WTC11 (cell line): Measurements from ENCODE around the gene ACTG2. TPM values are rescaled to one million over a fixed set of nuclear protein-coding genes. Genes with fewer than 3 reads are reported as not detected.

Experiments
- ESRRA ChIP-seq: sonication (generic); formaldehyde crosslinking; IDR thresholded peaks from 2 replicates; pipeline ENCODE4 v1.8.1; 2022; ENCODE audit warnings: mild to moderate bottlenecking, missing genetic modification reagents, borderline replicate concordance
- FOXJ3 ChIP-seq: sonication (generic); formaldehyde crosslinking; IDR thresholded peaks from 2 replicates; pipeline ENCODE4 v1.9.0; 2021; ENCODE audit warnings: missing genetic modification reagents, mild to moderate bottlenecking, borderline replicate concordance
- GRHL2 ChIP-seq: fragments of 250-450 bp; sonication (Bioruptor Pico); IDR thresholded peaks from 2 replicates; pipeline ENCODE4 v1.8.0; 2022; ENCODE audit warnings: mild to moderate bottlenecking, moderate library complexity; ENCODE audit not compliant: insufficient replicate concordance, severe bottlenecking
- IRF2 ChIP-seq: sonication (generic); formaldehyde crosslinking; IDR thresholded peaks from 2 replicates; pipeline ENCODE4 v1.8.0; 2022; ENCODE audit warnings: low read depth, missing genetic modification reagents, borderline replicate concordance
- MYBL2 ChIP-seq: sonication (generic); formaldehyde crosslinking; IDR thresholded peaks from 2 replicates; pipeline ENCODE4 v1.8.1; 2023; ENCODE audit warnings: mild to moderate bottlenecking, moderate library complexity, missing genetic modification reagents
- NFATC4 ChIP-seq: fragments of 250-450 bp; sonication (Bioruptor Pico); IDR thresholded peaks from 2 replicates; pipeline ENCODE4 v1.9.0; 2021; ENCODE audit warnings: mild to moderate bottlenecking
- NFYB ChIP-seq: sonication (generic); formaldehyde crosslinking; conservative IDR thresholded peaks from 2 replicates; pipeline ENCODE4 v1.8.0; 2022; ENCODE audit warnings: low read depth, missing genetic modification reagents
- NR3C1 ChIP-seq: sonication (generic); formaldehyde crosslinking; conservative IDR thresholded peaks from 2 replicates; pipeline ENCODE4 v1.8.1; 2023; ENCODE audit warnings: low read depth, mild to moderate bottlenecking, missing genetic modification reagents
- PREB ChIP-seq: sonication (generic); formaldehyde crosslinking; IDR thresholded peaks from 2 replicates; pipeline ENCODE4 v1.8.1; 2022; ENCODE audit warnings: mild to moderate bottlenecking, missing genetic modification reagents, moderate library complexity, borderline replicate concordance
- RELA ChIP-seq: sonication (generic); formaldehyde crosslinking; IDR thresholded peaks from 2 replicates; pipeline ENCODE4 v1.8.1; 2022; ENCODE audit warnings: missing genetic modification reagents, mild to moderate bottlenecking, borderline replicate concordance
- SMAD4 ChIP-seq: sonication (generic); formaldehyde crosslinking; IDR thresholded peaks from 2 replicates; pipeline ENCODE4 v1.8.0; 2022; ENCODE audit warnings: mild to moderate bottlenecking, missing genetic modification reagents
- STAT6 ChIP-seq: sonication (generic); formaldehyde crosslinking; conservative IDR thresholded peaks from 2 replicates; pipeline ENCODE4 v1.8.1; 2023; ENCODE audit warnings: mild to moderate bottlenecking, low read depth, missing genetic modification reagents, moderate library complexity
- USF1 ChIP-seq: sonication (generic); formaldehyde crosslinking; IDR thresholded peaks from 2 replicates; pipeline ENCODE4 v1.8.0; 2022; ENCODE audit warnings: mild to moderate bottlenecking, missing genetic modification reagents
- ZNF121 ChIP-seq: sonication (generic); formaldehyde crosslinking; IDR thresholded peaks from 2 replicates; pipeline ENCODE4 v1.8.0; 2023; ENCODE audit warnings: missing genetic modification reagents
- ZNF396 ChIP-seq: fragments of 250-450 bp; sonication (Bioruptor Pico); IDR thresholded peaks from 2 replicates; pipeline ENCODE4 v1.8.0; 2021; ENCODE audit warnings: mild to moderate bottlenecking, moderate library complexity, borderline replicate concordance
- ZNF416 ChIP-seq: fragments of 250-450 bp; sonication (Bioruptor Pico); IDR thresholded peaks from 2 replicates; pipeline ENCODE4 v1.9.0; 2021; ENCODE audit warnings: mild to moderate bottlenecking, inconsistent platforms
- ZNF512 ChIP-seq: sonication (generic); formaldehyde crosslinking; IDR thresholded peaks from 2 replicates; pipeline ENCODE4 v1.8.1; 2022; ENCODE audit warnings: missing genetic modification reagents, borderline replicate concordance
- ZNF671 ChIP-seq: fragments of 250-450 bp; sonication (Bioruptor Pico); IDR thresholded peaks from 2 replicates; pipeline ENCODE4 v1.8.0; 2021; ENCODE audit warnings: mild to moderate bottlenecking
- ZSCAN18 ChIP-seq: fragments of 250-450 bp; sonication (Bioruptor Pico); IDR thresholded peaks from 2 replicates; pipeline ENCODE4 v2.1.2; 2022; ENCODE audit warnings: mild to moderate bottlenecking, moderate library complexity
- total RNA-seq: library from RNA; stranded (reverse); gene quantifications from 3 replicates; pipeline ENCODE4 v1.2.3, GENCODE V29; 2021
- TF ChIP-seq, protein P1 (sequence below): sonication (generic); formaldehyde crosslinking; IDR thresholded peaks from 2 replicates; pipeline ENCODE4 v1.8.0; 2022; ENCODE audit warnings: missing genetic modification reagents
- TF ChIP-seq, protein P2 (sequence below): sonication (generic); formaldehyde crosslinking; IDR thresholded peaks from 2 replicates; pipeline ENCODE4 v1.8.1; 2022; ENCODE audit warnings: mild to moderate bottlenecking, moderate library complexity, missing genetic modification reagents
- TF ChIP-seq, protein P3 (sequence below): fragments of 250-450 bp; sonication (Bioruptor Pico); conservative IDR thresholded peaks from 2 replicates; pipeline ENCODE4 v1.9.0; 2021; ENCODE audit warnings: mild to moderate bottlenecking

ACTG2 gene
- total RNA-seq, 1 experiment from 2014 or later = 2.7 TPM

- TF ChIP-seq, protein P1, sequence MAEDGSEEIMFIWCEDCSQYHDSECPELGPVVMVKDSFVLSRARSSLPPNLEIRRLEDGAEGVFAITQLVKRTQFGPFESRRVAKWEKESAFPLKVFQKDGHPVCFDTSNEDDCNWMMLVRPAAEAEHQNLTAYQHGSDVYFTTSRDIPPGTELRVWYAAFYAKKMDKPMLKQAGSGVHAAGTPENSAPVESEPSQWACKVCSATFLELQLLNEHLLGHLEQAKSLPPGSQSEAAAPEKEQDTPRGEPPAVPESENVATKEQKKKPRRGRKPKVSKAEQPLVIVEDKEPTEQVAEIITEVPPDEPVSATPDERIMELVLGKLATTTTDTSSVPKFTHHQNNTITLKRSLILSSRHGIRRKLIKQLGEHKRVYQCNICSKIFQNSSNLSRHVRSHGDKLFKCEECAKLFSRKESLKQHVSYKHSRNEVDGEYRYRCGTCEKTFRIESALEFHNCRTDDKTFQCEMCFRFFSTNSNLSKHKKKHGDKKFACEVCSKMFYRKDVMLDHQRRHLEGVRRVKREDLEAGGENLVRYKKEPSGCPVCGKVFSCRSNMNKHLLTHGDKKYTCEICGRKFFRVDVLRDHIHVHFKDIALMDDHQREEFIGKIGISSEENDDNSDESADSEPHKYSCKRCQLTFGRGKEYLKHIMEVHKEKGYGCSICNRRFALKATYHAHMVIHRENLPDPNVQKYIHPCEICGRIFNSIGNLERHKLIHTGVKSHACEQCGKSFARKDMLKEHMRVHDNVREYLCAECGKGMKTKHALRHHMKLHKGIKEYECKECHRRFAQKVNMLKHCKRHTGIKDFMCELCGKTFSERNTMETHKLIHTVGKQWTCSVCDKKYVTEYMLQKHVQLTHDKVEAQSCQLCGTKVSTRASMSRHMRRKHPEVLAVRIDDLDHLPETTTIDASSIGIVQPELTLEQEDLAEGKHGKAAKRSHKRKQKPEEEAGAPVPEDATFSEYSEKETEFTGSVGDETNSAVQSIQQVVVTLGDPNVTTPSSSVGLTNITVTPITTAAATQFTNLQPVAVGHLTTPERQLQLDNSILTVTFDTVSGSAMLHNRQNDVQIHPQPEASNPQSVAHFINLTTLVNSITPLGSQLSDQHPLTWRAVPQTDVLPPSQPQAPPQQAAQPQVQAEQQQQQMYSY = no peak
- TF ChIP-seq ZNF512 = no peak
- no peak for TF ChIP-seq ZNF396
- TF ChIP-seq GRHL2 (CRISPR knock-in tag) = no peak
- no peak for TF ChIP-seq ESRRA
- TF ChIP-seq ZNF671 (CRISPR knock-in tag) = no peak
- TF ChIP-seq STAT6 (CRISPR knock-in tag) = no peak
- peak; percentile 54; the same call in 1 of the 2 replicates for TF ChIP-seq MYBL2 (CRISPR knock-in tag)
- no peak for TF ChIP-seq IRF2
- TF ChIP-seq ZSCAN18 = no peak
- TF ChIP-seq USF1 (CRISPR knock-in tag) = no peak
- TF ChIP-seq RELA (CRISPR knock-in tag) = no peak
- TF ChIP-seq ZNF416 (CRISPR knock-in tag) = no peak
- TF ChIP-seq ZNF121 (CRISPR knock-in tag) = no peak
- no peak for TF ChIP-seq SMAD4 (CRISPR knock-in tag)
- no peak for TF ChIP-seq NFATC4 (CRISPR knock-in tag)
- TF ChIP-seq, protein P2, sequence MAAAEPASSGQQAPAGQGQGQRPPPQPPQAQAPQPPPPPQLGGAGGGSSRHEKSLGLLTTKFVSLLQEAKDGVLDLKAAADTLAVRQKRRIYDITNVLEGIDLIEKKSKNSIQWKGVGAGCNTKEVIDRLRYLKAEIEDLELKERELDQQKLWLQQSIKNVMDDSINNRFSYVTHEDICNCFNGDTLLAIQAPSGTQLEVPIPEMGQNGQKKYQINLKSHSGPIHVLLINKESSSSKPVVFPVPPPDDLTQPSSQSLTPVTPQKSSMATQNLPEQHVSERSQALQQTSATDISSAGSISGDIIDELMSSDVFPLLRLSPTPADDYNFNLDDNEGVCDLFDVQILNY (CRISPR knock-in tag) = no peak
- no peak for TF ChIP-seq PREB (CRISPR knock-in tag)
- TF ChIP-seq, protein P3, sequence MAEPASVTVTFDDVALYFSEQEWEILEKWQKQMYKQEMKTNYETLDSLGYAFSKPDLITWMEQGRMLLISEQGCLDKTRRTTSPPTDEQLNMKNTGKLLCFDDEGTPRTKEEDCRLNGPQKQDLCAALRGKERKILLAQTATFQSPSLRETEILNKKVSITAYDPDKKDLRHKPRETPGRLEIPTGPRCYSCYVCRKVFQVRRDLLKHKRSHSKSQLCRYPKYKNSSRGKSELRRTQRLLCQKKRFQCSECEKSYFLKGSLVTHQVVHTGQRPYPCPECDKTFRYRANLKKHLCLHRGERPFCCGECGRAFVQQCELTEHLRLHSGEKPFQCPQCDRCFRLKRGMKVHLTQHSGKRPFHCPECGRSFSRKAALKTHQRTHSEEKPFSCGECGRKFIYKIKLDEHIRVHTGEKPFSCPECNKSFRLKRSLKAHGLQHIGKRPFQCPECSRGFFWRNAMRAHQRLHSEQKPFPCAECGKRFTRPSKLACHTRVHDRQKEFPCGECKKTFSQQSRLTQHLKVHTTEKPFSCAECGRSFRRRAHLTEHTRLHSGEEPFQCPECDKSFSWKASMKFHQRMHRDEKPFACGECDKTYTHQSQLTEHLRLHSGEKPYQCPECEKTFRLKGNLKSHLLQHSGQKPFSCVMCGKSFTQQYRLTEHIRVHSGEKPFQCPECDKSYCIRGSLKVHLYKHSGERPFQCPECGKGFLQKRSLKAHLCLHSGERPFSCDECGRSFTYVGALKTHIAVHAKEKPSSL (CRISPR knock-in tag) = no peak
- TF ChIP-seq NFYB = no peak
- no peak for TF ChIP-seq NR3C1 (CRISPR knock-in tag)
- no peak for TF ChIP-seq FOXJ3 (CRISPR knock-in tag)
Measured at GRCh38 chr2:73926493-73927327, 33.9 kb downstream of the ACTG2 start, which contains the start of gene DGUOK (continued).
